Subcutaneous adipose tissue (tissue), 4 donors: Measurements from ENCODE around the gene ARTN. TPM values are rescaled to one million over a fixed set of nuclear protein-coding genes. Genes with fewer than 3 reads are reported as not detected.

ENCODE experiments used
- CTCF ChIP-seq: fragments of 450-650 bp; IDR thresholded peaks from one replicate; pipeline ENCODE4 v1.5.1; 2016; ENCODE audit warnings: low read depth, mild to moderate bottlenecking, control low read depth, antibody characterized with exemption, moderate library complexity
- total RNA-seq, 4 donors: library from RNA; depleted of rRNA; stranded (reverse); fragments of >200 nt; gene quantifications; one replicate each; pipeline ENCODE4 v1.1.0, GENCODE V29; 2016

The ARTN gene
- total RNA-seq, 4 donors from 2014 or later = 0.68 to 0.88 TPM; not detected in 2

DNA sequence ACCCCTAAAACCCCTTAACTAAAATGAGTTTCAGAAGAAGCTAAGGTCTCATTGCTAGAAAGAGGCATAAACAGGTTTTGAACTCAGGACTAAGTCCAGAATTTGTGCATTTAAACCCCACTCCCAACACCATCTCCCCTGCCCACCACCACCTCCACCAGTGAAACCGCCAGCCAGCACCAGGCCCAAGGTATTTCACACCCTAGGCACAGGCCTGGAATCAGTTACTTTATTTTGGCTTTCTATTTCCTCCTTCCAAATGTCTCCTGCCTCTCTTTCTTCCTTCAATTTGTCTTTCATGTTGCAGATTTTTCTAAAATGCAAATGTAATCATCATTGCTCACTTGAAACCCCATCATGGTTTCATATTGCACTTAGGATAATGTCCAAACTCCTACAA is 11.3 kb downstream of the ARTN start:
- no peak for TF ChIP-seq CTCF

GRCh38 chr1:43945674-43946235 is 12.2 kb downstream of the ARTN start:
- TF ChIP-seq CTCF = no peak

DNA sequence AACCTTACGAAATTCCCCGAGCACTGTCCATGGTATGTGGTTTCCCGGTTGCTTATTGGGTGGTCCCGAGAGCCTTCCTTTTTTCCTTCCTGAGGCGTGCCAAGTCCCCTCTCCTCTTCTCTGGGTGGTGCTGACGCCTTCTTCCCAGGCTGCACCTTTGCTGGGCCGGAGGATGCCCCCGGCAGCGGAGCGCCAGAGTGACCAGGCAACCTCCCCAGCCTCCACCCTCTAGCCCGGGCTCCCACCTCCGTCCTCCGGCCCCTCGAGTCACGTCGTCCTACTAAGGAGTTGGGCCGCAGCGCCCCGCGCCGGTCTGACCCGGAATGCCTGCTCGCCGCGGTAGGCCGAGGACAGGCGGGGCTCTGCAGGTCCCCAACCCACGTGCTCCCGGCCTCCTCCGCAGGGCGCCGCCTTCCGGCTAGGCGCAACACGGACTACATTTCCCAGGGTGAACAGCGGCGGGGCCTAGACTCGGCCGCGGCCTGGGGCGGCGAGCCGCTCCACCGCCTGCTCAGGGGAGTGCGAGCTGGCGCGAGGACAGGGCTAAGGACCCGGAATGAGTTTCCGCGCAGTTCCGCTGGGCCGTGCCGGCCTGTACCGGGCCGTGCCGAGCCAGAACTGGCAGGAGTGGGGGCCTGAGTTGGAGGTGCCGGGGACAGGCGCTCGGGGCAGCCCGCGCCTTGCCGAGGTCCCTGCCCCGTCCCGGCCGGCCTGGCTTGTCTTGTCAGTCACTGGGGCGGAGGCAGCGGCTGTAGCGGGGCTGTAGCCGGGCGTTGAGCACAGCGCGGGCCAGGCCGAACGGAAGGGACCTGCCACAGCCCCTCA is 12.8 kb downstream of the ARTN start, which contains the start of gene IPO13:
Gene IPO13 (plus strand): TSS at position 715 of the 825 bp plus-strand sequence. CDS start 651 bp downstream, outside the sequence.
- no peak for TF ChIP-seq CTCF

DNA sequence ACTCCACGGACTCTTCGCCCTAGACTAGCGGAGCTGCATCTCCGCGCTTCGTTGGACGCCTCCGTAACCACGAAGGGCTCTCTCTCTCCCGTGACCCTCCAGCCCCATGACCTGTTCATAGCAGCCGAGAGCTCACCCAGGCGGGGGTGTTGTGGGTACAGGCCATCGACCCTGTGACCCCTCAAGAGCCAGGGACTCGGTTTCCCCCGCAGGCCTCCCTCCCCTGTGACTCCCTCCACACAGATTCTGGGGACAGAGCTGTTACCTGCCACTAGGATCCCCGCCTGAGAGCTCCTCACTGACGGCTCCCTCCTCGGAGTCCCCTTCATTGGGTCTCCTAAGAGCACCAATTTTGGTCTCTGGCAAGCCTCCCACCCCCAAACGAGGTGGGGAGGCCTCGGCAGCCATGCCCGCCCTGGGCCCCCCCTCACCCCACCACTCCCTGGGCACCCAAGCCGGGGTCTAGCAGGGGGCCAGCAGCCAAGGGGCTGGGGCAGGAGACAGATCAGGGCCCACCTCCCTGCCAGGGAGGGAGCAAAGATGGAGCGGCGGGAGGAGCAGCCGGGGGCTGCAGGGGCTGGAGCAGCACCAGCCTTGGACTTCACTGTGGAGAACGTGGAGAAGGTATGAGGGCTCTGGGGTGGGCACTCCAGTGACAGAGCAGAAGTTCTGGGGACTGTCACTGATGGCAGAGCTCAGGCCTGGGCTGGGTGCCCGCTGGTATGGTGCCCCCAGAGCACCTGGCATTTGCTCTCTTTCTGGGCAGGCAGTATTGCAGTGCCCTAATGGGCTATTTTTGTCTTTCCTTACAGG is 13.7 kb downstream of the ARTN start:
- TF ChIP-seq CTCF = no peak

- no peak for TF ChIP-seq CTCF
Measured at GRCh38 chr1:43947874-43948437, 14.4 kb downstream of the ARTN start.

DNA sequence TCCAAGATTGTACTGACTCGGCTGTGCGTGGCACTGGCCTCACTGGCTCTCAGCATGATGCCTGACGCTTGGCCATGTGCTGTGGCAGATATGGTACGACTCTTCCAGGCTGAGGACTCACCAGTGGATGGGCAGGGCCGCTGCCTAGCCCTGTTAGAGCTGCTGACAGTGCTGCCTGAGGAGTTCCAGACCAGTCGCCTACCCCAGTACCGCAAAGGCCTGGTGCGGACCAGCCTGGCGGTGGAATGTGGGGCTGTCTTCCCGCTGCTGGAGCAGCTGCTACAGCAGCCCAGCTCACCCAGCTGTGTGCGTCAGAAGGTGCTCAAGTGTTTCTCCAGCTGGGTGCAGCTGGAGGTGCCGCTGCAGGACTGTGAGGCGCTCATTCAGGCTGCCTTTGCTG is 16.1 kb downstream of the ARTN start:
- no peak for TF ChIP-seq CTCF
